DMS 273 (cell line): ENCODE data around the gene FAM53A.
A peak's percentile ranks its signal among the peaks of the same experiment; 100 is the strongest.

Source experiments
- DNase-seq: peaks from one replicate; lab custom pipeline; 2025; ENCODE audit not compliant: unreplicated experiment; lab: John Stamatoyannopoulos, UW

The FAM53A gene

GRCh38 chr4:1660948-1661677 lies 23.0 kb downstream of the FAM53A start:
- no peak for DNase-seq

DNA sequence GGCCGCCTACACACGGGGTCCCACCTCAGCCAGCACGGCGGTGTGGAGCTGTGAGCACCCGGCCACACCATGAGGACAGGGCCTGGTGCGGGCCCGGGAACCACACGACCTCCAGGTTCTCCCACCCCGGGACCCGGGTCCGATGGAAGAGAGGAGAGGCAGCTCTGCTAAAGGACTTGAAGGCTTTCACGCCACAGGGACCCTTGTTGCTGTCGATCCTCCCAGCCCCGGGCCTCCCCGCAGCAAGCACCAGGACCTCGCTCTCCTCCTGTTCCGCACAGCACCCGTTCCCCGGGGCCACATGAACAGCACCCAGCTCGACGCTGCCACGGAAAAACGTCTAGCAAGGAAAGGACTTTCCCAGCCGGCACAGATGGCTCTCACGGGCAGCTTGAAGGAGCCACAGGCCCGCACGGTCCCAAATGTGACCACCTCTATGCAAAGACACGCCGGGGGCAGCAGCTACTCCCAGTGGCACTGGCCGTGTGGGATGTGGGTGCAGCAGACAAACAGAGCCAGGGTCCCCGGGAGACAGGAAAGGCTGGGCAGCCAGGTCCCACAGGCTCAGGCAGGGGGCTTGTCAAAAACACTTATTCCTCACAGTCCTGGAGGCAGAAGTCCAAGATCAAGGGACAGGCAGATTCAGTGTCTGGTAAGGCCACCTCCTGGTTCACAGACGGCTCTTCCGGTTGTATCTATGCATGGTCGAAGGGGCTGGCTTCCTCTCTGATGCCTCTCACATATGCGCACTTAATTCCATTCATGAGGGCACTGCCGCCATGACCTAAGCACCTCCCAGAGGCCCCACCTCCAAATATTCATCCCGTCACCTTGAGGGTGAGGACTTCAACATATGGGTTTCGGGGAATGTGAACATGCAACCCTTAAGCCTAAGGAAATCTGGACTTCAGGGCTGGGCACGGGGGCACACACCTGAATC lies 24.7 kb downstream of the FAM53A start:
- no peak for DNase-seq

DNA sequence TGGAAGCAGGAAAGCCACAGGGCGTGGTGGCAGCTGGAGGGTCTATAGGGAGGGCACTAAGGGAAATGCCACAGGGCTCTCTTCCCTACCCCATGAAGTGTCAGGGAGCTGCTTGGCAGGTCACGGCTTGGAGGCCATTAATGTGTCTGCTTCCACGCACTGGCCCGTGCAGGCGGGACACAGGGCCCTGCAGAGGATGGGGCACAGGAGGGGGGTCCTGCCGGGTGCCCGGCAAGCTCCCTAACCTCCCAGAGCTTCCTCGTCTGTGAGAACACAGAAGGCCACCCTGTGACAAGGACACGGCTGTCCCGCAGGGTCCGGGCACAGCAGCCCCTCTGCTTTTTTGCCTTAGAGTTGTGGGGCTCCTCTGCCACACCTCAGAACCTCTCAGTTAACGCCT lies 25.5 kb downstream of the FAM53A start:
- no peak for DNase-seq

DNA sequence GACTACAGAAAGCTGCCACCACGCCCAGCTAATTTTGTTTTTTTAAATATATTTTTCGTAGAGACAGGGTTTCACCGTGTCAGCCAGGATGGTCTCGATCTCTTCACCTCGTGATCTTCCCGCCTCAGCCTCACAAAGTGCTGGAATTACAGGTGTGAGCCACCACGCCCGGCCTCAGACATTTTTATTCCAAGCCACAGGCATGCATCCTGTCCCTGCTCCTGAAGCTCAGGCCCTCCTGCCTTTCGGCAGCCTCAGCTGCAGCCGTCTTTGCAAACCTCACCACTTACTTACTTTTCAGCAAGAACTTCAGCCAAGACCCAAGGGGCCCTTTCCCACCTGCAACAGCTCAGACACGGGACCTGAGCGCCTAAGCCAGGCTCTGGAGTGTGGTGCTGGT lies 26.0 kb downstream of the FAM53A start:
- DNase-seq = no peak

- no peak for DNase-seq
Observed at GRCh38 chr4:1656986-1657385, 27.1 kb downstream of the FAM53A start.

DNA sequence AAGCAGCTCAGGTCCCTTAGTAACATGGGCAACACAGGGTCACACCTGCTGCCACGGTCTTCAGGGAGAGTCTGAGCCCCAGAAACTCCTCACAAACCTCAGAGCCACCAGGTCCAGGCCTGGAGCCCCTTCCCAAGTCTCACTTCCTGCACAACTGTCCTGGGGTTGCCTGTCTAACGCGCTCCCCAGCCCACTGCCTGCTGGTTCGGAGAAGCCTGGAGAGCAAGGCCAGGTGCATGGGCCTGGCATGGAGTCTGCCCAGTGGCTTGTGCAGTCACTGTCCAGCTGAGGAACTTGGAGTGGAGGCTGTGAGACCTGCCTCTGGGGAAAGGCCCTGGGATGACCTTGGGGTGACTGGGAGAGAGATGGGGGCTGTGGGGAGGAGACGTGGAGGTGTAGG lies 28.0 kb downstream of the FAM53A start:
- DNase-seq = no peak

GRCh38 chr4:1655676-1656075 lies 28.4 kb downstream of the FAM53A start:
- no peak for DNase-seq

DNA sequence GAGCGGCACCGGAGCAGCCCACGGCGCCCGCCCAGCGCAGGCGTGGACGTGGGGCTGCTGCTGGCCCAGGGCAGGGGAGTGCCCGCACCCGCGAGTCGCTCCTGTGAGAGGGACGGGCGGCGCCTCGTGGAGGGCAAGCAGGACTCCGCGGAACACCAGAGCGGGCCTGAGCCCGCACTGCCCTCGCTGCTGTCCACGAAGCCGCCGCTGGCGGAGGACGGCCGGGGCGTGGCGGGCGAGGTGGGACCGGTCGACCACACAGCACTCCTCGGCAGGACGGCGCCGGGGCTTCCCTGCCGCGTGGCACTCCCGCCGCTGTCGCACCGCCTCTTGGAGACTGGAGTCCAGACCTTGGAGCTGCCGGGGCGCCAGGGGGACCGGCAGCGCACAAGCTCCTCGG lies 29.0 kb downstream of the FAM53A start:
- DNase-seq = no peak

- DNase-seq = no peak
Observed at GRCh38 chr4:1654216-1654955, 29.7 kb downstream of the FAM53A start.

- DNase-seq = no peak
Observed at GRCh38 chr4:1653776-1654175, 30.3 kb downstream of the FAM53A start.

DNA sequence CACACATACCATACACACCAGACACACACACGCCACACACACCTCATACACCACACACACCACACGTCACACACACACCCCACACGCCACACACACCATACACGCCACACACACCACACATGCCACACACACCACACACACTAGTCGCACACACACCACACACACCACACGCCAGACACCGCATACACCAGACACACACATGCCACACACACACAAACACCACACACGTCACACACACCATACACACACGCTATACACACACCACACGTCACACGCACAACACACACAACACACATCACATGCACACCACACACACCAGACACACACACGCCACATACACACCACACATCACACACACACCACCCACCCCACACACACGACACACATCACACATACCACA lies 32.0 kb downstream of the FAM53A start:
- DNase-seq = no peak

DNA sequence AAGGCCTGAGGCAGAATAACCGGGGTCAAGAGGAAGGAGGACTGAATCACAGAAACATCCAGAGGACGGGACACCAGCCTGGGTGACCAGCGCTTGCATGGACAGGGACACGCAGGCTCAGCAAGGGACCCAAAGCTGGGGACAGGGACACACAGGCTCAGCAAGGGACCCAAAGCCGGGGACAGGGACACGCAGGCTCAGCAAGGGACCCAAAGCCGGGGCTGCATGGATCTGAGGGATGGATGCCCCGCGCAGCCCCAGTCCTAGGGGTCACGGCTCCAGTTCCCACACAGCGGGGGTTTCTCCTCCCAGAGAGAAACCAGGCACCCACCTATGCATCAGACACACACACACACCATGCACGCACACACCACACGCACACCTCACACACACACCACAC lies 32.5 kb downstream of the FAM53A start:
- DNase-seq = no peak

DNA sequence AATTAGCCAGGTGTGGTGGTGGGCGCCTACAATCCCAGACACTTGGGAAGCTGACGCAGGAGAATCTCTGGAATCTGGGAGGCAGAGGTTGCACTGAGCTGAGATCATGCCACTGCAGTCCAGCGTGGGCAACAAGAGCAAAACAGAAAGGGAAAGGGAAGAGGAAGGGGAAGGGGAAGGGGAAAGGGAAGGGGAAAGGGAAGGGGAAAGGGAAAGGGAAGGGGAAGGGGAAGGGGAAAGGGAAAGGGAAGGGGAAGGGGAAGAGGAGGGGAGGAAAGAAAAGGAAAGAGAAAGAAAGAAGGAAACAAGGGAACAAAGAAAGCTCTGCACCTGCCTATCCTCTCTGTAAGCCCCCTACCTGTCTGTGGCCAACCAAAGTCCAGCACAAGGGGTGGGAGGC lies 35.2 kb downstream of the FAM53A start:
- no peak for DNase-seq

- DNase-seq = no peak
Observed at GRCh38 chr4:1647432-1647831, 36.7 kb downstream of the FAM53A start.

DNA sequence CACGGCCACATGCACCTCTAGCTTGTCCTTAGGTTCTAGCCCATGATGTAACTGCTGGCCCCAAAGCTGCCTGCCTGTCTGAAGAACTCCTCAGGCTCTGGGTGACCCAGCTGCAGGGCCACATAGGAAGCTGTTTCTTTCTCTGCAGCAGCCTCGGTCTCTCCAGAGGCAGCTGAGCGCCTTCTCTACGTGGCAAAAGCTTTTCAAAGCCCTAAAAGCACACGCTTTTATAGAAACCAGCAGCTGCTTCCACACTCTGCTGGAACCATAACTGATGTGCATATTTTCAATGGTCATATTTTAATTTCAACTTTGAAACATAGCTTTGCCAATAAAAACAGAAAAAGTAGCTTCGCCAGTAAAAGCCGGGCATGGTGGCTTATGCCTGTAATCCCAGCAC lies 37.4 kb downstream of the FAM53A start:
- no peak for DNase-seq

DNA sequence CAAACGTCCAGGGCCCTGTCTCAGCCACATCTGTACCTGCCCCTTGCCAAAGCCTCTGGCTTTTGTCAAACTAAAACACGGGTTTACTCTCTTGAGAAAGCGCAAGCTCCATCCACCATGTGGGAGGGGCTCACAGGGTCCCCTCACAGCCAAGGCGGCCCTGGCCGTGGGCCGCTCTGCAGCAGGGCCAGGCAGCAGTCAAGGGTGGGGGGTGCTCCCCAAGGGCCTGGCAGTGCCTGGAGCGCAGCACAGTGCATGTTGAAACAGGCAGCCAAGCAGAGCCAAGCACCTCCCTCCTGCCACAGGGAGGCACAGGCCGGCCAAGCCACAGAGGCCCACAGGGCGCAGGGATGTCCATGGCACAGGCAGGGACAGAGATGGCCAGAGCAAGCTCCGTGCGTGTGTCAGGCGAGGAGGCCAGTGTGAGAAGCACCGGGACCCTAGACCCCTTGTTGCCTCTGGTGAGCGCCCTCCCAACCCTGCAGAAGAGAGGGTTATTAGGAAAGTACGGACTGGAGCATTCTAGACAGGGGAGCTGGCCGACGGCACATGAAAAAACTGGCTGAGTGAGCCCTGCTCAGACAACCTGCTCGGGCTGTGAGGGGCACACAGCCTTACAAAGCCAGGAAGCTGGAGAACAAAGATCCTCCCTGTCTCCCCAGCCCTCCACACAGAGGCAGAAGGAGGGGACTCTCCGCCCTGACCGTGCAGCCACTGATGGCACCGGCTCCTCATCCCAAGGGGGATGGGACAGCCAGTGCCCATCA lies 39.0 kb downstream of the FAM53A start:
- peak; percentile 21 for DNase-seq

DNA sequence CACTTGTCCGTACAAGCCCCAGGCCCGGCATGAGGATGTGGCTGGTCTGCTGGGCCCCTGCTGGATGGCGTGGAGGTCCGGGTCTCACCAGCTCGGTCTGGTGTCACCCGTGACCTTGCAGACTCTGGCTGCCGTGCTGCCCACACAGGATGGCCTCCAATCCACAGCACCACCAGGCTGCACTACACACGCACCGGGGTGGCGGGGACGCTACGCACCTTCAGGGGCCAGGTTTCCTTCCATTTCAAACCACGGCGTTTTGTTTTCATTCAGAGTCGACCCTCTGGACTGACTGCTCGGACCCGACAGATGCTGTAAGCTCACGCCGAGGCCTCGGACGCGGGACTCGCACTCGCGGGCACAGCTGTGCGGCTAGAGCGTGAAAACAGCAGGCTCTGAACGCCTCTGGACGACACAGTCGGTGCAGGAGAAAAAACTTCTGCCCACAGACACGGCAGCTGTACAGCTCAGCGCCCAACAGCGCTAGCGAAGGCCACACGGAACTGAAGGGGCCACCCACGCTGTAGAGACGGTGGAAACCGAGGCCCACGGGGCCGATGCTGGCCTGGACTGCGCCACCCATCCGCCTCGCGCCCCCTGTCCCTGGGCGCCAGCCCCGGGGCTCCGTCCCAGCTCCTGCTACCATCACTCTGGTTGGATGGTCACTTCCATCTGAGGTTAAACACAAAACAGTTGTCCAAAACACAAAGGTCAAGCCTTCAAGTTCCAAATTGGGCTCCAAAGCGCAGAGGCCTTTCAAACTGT lies 40.0 kb downstream of the FAM53A start:
- DNase-seq = no peak

DNA sequence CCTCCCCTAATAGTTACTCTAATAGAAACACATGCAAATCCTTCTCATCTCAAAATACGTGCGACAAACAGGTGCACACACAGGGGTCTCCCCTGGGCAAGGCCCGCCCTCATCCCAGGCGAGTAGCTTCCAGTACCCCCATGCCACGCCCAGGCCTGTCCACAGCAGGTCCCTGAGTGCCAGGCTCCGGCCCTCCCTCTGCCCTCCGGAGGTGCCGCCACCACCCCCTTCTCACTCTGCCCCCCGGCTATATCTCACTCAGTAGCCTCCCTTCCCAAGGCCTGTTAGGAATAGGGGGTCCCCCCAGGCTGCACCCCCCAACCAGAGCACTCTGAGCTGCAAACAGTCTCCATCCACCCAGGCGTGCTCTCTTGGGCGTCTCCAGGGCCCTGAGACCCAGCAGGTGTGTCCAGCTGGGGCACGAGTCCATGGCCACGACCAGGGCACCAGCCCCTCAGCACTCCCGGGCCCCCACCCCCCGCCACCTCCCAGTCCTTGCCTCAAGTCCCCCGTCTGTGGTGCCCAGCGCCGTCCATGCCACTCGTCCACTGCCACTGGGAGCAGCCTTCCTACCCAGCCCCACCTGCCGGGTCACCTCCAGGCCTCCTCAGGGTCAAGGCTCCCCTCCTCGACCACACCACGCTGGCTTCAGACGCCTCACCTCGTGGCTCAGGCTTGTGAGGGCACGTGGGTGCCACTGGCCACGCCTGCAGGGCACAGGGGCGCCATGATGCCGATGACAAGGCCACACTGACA lies 41.7 kb downstream of the FAM53A start:
- DNase-seq = no peak

DNA sequence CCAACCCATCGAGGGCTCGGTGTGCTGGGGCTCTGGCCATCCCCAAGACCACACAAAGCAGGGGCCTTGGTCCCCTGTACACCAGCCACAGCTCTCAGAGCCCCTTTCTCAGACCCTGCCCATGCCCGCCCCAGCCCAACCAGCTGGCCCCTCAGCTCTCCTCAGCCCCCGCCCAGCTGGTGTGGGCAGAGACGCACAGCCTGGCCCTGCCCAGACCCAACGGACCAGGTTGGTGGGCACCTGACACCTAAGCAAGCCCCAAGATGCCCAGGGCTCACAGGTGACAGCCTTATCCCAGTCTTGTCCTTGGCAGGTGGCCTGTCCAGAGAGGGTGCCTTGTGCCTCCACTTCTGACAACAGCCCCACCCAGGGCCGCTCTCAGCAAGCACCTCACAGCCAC lies 42.4 kb downstream of the FAM53A start:
- DNase-seq = no peak
